ENCODE data around the gene MT4. TPM values are rescaled to one million over a fixed set of nuclear protein-coding genes. Genes with fewer than 3 reads are reported as not detected.

MT4 gene
- polyA plus RNA-seq, 1 donor = not detected

Other genes starting within 250 kb of the MT4 start
- gene AMFR, start 139.5 kb upstream of the MT4 start, polyA plus RNA-seq (ENCODE audit: insufficient read length) = 46.3 TPM
- gene NUDT21, start 113.7 kb upstream of the MT4 start, polyA plus RNA-seq (ENCODE audit: insufficient read length) = 52.5 TPM
- gene OGFOD1, start 113.5 kb upstream of the MT4 start, polyA plus RNA-seq (ENCODE audit: insufficient read length) = 36.5 TPM
- 47.5 TPM for gene BBS2, start 45.0 kb upstream of the MT4 start, polyA plus RNA-seq (ENCODE audit: insufficient read length)
- gene MT3, start 24.5 kb downstream of the MT4 start, polyA plus RNA-seq (ENCODE audit: insufficient read length) = 19.1 TPM
- gene MT2A, start 43.5 kb downstream of the MT4 start, polyA plus RNA-seq (ENCODE audit: insufficient read length) = 21.8 TPM
- 15.4 TPM for gene MT1E, start 60.7 kb downstream of the MT4 start, polyA plus RNA-seq (ENCODE audit: insufficient read length)
- gene MT1M, start 67.6 kb downstream of the MT4 start, polyA plus RNA-seq (ENCODE audit: insufficient read length) = 1.2 TPM
- not detected for gene MT1A, start 73.6 kb downstream of the MT4 start, polyA plus RNA-seq (ENCODE audit: insufficient read length)
- gene MT1B, start 86.8 kb downstream of the MT4 start, polyA plus RNA-seq (ENCODE audit: insufficient read length) = not detected
- gene MT1F, start 92.9 kb downstream of the MT4 start, polyA plus RNA-seq (ENCODE audit: insufficient read length) = 1.6 TPM
- gene MT1G, start 103.0 kb downstream of the MT4 start, polyA plus RNA-seq (ENCODE audit: insufficient read length) = not detected
- gene MT1H, start 104.7 kb downstream of the MT4 start, polyA plus RNA-seq (ENCODE audit: insufficient read length) = not detected
- gene MT1X, start 117.4 kb downstream of the MT4 start, polyA plus RNA-seq (ENCODE audit: insufficient read length) = 10.3 TPM
- gene NUP93, start 165.1 kb downstream of the MT4 start, polyA plus RNA-seq (ENCODE audit: insufficient read length) = 42.0 TPM

Data from forelimb muscle (tissue), 1 donor.